Stimulated activated CD8-positive, alpha-beta memory T cell treated with anti-CD3 and anti-CD28 coated beads, Interleukin-15, amount 100 ng/mL, for 48 hours (primary cell): ENCODE results near the gene TMCC3.
"Not testable (repeated sequence)": the region's sequence is repeated elsewhere in the genome, so short reads cannot be mapped to it uniquely, and the experiment has no call there.

Source experiments
- DNase-seq, 2 donors: peaks; one replicate each; pipeline ENCODE4 v3.0.0-alpha.2; 2020; ENCODE audit warnings: low read depth in 2 of 2

Gene TMCC3

DNA sequence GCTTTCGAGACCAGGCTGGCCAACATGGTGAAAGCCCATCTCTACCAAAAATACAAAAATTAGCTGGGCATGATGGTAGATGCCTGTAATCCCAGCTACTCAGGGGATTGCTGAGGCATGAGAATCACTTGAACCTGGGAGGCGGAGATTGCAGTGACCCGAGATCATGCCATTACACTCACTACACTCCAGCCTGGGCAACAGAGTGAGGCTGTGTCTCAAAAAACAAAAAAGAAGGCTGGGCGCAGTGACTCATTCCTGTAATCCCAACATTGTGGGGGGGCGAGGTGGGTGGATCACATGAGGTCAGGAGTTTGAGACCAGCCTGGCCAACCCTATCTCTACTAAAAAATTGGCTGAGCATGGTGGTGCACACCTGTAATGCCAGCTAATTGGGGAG, 49.0 kb downstream of the TMCC3 start:
- not testable (repeated sequence) for DNase-seq

DNA sequence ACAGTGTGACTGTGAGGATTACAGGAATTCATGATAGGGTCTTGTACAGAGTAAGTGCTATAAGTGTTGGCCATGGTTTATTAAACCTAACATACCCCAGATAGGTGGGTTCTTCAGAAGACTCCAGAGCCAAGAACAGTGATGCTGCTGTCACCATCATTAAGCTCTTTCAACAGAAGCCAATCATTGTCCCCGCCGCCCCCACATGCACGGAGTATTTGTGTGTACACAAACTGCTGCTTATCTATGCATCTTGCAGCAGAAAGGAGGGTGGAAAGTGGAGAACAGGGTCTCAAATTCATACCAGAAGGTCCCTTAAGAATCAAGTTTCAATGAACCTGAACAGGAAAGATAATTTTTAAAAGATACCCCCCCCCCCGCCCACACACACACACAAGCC, 51.2 kb downstream of the TMCC3 start:
- DNase-seq: no peak

DNA sequence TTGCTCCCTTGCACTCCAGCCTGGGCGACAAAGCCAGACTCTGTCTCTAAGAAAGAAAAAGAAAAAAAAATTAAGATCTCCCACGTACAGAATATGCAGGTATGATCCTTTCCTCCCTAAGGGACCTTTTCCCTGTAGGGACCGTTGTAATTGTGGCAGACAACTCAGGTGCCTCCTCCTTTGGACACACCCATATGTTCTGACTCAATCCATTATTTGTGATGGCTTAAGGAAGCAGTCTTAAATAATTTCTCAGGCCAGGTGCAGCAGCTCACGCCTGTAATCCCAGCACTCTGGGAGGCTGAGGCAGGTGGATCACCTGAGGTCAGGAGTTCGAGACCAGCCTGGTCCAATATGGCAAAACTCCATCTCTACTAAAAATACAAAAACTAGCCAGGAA, 53.1 kb downstream of the TMCC3 start:
- DNase-seq: no peak

- no peak for DNase-seq
Measured at GRCh38 chr12:94596596-94596995, 53.8 kb downstream of the TMCC3 start.

DNA sequence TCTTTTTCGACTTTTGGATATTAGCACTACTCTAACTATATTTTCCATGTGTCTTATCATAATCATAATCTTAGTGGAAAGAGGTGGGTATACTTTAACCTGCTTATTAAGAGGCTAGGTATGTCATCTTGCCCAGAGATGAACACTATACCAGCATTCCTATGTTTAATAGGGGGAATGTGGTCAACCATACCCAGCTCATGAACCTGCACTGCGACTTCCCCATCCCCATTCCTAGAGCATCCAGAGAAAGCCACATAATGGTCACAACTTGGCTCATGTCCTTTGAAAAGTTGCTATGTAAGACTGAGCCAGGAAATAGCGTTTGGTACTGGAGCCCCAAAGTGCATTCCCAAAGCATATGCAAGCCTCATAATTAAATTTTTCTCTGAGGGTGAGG, 55.2 kb downstream of the TMCC3 start:
- no peak for DNase-seq

GRCh38 chr12:94594443-94594825, 55.9 kb downstream of the TMCC3 start:
- DNase-seq: no peak

DNA sequence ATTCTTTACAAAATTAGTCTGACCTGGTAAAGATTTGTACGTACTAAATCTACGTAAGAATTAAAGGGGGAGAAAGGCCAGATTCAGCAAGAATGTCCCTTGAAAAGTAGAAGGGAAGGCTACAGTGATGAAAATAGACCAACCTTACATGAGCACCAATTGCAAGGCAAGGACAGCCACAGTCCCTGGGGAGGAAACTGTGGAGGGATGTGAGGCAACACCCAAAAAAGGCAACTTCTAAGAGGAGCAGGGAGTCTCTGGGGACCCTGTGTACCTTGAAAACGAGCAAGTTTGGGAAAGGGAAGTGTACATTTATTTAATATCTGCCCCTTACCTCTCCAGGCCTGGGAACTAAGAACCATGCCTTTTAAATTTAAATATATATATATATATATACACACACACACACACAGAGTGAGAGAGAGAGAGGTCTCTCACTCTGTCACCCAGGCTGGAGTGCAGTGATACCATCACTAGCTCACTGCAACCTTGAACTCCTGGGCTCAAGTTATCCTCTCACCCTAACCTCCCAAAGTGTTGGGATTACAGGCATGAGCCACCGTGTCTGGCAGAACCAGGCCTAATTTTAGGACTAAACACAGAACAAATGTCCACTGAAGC, 56.4 kb downstream of the TMCC3 start:
- no peak for DNase-seq

DNA sequence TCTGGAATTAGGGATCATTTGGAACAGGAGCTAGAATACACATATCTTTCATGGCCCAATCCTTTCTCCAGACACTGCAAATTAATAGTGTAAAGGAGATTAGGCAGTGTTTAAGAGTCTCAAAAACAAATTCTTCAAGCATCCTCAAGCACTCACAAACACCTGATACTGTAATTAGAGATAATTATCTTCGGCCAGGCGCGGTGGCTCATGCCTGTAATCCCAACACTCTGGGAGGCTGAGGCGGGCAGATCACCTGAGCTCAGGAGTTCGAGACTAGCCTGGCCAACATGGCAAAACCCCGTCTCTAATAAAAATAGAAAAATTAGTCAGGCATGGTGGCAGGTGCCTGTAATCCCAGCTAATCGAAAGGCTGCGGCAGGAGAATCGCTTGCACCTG, 57.6 kb downstream of the TMCC3 start:
- DNase-seq: not testable (repeated sequence)

DNA sequence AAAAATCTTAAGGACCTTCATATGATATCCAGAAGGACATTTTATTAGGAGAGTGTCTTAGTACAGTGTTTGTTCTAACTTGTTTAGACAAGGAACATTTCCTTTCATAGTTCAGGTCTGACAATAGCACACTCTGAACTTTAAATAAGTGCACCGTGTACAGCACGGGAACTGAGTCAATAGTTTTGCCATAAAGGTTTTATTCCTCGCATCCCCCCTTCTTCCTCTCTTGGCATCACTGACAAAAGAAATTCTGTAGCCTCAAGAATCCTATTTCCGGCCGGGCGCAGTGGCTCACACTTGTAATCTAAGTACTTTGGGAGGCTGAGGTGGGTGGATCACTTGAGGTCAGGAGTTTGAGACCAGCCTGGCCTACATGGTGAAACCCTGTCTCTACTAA, 58.3 kb downstream of the TMCC3 start:
- DNase-seq: no peak

DNA sequence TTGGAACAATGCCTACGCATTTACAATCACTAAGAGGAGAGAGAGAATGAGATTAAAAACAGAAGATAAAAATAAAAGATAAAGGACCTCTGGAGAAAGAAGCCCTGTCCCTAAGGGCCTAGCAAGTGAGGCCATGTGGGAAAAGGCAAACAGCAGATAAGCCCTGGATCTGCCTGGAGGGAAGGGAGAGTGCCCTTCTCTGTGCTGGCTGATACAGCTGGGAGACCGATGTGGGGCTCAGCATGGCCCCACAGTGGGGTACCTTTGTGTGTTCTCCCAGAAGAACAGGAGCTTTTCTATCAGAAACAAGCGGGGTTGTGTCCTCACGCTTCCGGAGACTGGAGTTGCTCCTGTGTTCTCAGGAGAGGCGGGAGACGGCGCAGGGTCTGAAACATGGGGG, 59.9 kb downstream of the TMCC3 start:
- DNase-seq: no peak

GRCh38 chr12:94589591-94590001, 60.8 kb downstream of the TMCC3 start:
- DNase-seq: no peak

- DNase-seq: no peak
Measured at GRCh38 chr12:94588346-94588745, 62.0 kb downstream of the TMCC3 start.

GRCh38 chr12:94587266-94588241, 62.8 kb downstream of the TMCC3 start:
- no peak for DNase-seq

DNA sequence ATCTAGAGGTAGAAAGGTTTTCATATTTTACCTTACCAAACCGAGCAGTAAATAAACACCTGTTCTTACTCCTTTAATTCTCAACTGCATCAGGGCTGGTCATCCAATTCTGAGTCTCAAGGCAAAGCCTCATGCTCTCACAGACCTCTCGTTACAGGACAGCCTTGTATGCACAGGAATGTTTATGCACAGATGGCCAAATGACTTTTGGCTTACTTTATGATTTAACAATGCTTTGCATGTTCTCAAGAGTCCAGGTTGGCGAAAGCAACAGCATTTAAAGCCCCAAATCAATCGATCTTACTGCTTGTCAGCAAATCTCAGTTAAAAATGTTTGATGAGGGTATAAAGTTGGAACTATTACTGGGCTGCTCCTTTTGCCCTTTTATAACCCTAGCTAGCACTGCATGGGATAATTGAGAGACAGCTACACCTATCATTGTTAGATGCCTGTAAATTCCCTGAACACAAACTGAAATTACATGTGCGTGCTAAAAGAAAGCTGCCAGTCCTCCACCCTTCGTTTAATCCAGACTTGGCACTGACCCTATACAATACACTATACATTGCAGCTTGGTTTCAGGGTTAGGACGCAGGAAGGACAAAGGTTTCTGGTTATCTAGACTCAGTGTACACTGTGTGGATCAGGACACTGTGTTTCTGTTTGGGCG, 63.6 kb downstream of the TMCC3 start:
- no peak for DNase-seq

DNA sequence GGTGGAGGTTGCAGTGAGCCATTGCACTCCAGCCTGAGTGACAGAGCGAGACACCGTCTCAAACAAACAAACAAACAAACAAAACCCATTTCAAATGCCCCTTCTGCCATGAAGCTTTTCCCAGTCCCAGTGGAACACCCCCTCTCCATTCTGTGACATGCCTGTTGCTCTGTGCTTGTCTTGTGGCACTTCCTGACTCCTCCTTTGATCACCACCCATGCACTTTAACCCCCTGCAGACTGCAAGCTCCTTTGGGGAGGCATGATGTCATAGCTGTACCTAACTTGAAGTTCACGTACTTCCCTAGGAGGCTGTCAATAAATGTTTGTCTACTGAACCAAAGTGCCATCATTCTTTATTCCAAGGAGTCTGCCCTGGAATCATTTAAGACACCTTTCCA, 64.7 kb downstream of the TMCC3 start:
- DNase-seq: no peak

DNA sequence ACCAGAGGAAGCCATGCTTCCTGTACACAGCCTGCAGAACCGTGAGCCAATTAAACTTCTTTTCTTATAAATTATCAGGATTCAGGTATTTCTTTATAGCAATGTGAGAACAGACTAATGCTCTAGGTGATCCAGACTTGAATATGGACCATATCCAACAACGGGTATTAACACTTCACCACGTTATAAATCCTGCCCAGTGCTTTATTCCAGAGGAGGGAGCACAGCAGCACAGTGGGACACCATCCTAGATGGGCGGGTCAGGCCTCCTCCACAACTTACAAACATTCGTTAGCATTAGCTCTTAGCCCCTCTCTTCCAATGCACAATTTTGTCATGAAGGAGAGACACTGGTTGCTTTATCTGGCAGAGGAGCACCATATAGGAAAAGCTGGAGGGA, 66.0 kb downstream of the TMCC3 start:
- no peak for DNase-seq

GRCh38 chr12:94582591-94582990, 67.8 kb downstream of the TMCC3 start:
- no peak for DNase-seq

- no peak for DNase-seq
Measured at GRCh38 chr12:94575645-94576403, 74.5 kb downstream of the TMCC3 start.

DNA sequence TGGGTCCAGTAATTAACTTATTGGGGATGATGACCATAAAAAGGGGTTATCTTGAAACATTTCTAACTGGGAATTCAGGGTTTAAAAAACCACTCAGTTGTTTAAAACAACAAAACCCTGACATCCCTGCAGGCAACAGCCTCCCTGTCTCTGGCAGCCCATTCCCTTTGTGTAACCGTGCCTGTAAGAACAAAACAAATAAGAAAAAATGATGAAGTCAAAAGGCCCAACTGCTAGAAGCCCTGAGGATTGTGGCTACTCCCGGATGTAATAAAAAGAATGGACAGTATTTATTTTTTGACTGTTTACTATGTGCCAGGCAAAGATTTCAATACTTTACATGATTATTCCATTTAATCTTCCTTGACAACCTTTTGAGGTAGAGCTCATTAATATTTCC, 75.3 kb downstream of the TMCC3 start:
- DNase-seq: no peak

- no peak for DNase-seq
Measured at GRCh38 chr12:94571556-94571955, 78.8 kb downstream of the TMCC3 start.

DNA sequence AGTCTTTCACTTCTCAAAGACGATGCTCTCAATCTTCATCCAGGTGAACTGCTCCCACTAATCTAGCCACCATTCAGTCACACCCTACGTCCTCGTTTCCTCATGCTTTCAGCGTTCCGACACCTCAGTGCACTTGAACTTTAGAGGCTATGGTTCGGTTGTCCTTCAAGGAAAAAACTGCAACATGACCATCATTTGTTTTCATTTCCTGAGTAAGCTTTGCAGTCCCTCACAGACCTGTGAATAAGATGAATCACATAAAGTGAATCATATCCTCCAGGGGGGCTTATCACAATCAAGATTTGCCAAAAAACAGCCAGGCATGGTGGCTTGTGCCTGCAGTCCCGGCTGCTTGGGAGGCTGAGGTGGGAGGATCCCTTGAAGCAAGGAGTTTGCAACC, 80.2 kb downstream of the TMCC3 start:
- DNase-seq: no peak

DNA sequence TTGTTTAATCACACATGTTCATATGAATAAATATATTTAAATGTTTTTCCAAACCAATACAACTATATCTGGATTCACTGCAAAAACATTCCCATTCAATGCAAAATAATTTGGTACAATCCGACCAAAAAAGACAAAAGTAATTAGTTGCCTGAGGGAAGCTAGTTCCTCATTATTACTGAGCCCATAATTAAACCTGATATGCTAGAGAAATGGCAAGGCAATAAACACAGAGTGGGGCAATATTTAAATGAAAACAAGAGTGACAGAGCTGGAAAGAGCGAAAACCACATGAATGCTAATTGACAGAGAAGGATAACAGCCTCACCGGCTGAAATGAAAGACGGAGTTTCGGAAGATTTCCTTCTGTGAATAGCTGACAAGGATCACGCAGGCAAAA, 82.6 kb downstream of the TMCC3 start:
- DNase-seq: no peak
